ENCODE measurements around the gene SMURF1.

The SMURF1 gene

GRCh38 chr7:99141334-99141733, 2.6 kb downstream of the SMURF1 start:
- DNase-seq: peak; percentile 20

- DNase-seq: no peak
Observed at GRCh38 chr7:99140813-99141212, 3.1 kb downstream of the SMURF1 start.

GRCh38 chr7:99139036-99139435, 4.9 kb downstream of the SMURF1 start:
- no peak for DNase-seq

GRCh38 chr7:99137411-99138180, 6.3 kb downstream of the SMURF1 start:
- DNase-seq: no peak

GRCh38 chr7:99135938-99136337, 8.0 kb downstream of the SMURF1 start:
- no peak for DNase-seq

GRCh38 chr7:99133766-99134564, 9.9 kb downstream of the SMURF1 start:
- no peak for DNase-seq

GRCh38 chr7:99132595-99133321, 11.2 kb downstream of the SMURF1 start:
- no peak for DNase-seq

- DNase-seq: no peak
Observed at GRCh38 chr7:99131290-99131689, 12.6 kb downstream of the SMURF1 start.

GRCh38 chr7:99129536-99129935, 14.4 kb downstream of the SMURF1 start:
- no peak for DNase-seq

- DNase-seq: no peak
Observed at GRCh38 chr7:99129001-99129400, 14.9 kb downstream of the SMURF1 start.

GRCh38 chr7:99128076-99128950, 15.6 kb downstream of the SMURF1 start:
- DNase-seq: no peak

GRCh38 chr7:99127636-99128035, 16.3 kb downstream of the SMURF1 start:
- no peak for DNase-seq

- no peak for DNase-seq
Observed at GRCh38 chr7:99126921-99127553, 16.9 kb downstream of the SMURF1 start.

GRCh38 chr7:99125505-99125865, 18.4 kb downstream of the SMURF1 start:
- no peak for DNase-seq

- no peak for DNase-seq
Observed at GRCh38 chr7:99124751-99125504, 19.0 kb downstream of the SMURF1 start.

GRCh38 chr7:99124236-99124635, 19.7 kb downstream of the SMURF1 start:
- DNase-seq: no peak

GRCh38 chr7:99123571-99124033, 20.3 kb downstream of the SMURF1 start:
- DNase-seq: no peak

- DNase-seq: no peak
Observed at GRCh38 chr7:99122762-99123161, 21.1 kb downstream of the SMURF1 start.

GRCh38 chr7:99121496-99122021, 22.3 kb downstream of the SMURF1 start:
- no peak for DNase-seq

- DNase-seq: no peak
Observed at GRCh38 chr7:99120916-99121315, 23.0 kb downstream of the SMURF1 start.

GRCh38 chr7:99120501-99120900, 23.4 kb downstream of the SMURF1 start:
- no peak for DNase-seq
